ENCODE data around the gene SRSF10.
"Not testable (repeated sequence)": the region's sequence is repeated elsewhere in the genome, so short reads cannot be mapped to it uniquely, and the experiment has no call there.

The SRSF10 gene

DNA sequence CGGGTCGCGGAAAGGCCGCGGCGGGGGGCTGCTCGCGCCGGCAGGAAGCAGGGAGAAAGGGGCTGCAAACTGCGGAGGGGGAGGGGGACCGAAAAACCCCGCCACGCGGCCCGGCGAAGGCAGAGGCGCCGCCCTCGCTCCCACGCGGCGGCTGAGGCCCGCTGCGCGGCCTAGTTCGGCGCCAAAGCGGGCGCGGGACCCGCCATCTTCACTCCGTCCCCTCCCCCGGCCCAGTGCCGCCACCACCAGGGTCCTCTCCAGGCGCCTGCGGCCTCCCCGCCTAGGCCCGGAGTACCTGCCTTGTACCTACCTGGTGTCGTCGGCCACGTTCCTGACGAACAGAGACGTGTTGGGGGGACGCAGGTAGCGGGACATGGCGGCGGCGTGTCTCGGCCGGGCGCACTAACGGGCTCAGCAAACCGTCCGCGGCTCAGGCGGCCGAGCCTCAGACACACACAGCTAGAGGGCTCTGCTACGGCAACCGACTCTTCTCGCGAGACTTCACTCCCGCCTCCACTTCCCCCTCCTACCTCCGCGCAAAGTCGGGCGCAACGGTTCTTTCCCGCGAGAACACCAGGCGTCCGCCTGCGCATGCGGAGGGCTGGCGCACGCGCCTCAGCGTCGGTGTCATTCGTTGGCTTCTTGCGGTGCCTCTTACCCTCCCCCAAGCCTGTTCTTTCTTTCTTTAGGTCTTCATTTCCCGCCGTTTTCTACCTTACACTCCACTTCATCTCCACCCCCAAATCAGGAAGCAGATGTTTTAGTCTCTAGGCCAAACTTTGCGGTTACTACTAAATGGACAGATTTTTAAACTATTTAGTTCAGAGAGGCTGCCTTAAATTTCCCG lies at the start of gene SRSF10:
Gene SRSF10 (minus strand): TSS at position 447 of the 847 bp plus-strand sequence. CDS start 72 bp downstream, at position 375.
- H3K4me3 Mint-ChIP-seq = peak within 1 kb of the TSS; percentile 94

DNA sequence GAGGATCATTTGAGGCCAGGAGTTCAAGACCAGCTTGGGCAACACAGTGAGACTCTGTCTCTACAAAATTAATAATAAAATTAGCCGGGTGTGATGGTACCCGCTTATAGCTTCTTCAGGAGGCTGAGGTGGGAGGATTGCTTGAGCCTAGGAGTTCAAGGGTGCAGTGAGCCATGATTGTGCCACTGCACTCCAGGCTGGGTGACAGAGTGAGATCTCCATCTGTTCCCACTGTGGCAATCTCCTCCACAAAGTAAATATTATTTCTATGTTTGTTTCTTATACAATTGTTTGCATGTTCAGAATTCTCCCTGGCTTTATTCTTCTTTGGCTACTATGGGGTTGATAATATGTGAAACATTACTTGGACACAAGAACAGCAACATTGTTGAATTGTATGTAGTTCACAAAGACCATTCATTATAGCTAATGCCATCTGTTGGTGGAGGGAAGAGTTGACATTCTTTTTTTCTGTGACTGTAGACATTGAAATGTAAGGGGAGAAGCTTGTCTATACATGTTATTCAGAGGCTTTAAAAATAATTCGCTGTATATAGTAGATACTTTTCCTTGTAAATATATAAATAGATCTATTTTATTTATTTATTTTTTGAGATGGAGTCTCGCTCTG lies 47.8 kb upstream of the SRSF10 start:
- H3K27ac Mint-ChIP-seq = no peak overlapping the region
- DNase-seq = no peak
- CTCF ChIA-PET = interaction anchor here (0.6 to 2.5 kb wide), 9 partner anchors 13 to 257 kb away, joined by 3 to 13 read pairs (median 5); no protein-coding TSS in a partner anchor

More for the DNA sequence above, at the start of gene SRSF10:
- DNase-seq = peak; percentile 99
- Mint-ChIP-seq H3K9me3 (no peaks in the 10 kb centered on the region), H3K4me1 (peaks cover 47% of the 10 kb centered on the region), H3K36me3 (peaks cover 37% of the 10 kb centered on the region), H3K27me3 (no peaks in the 10 kb centered on the region), H3K27ac (peak within 1 kb of the TSS; percentile 98)
- CTCF ChIA-PET = interaction anchor here (1.0 kb wide), 1 partner anchor 19 kb away, joined by 5 read pairs; no protein-coding TSS in a partner anchor

DNA sequence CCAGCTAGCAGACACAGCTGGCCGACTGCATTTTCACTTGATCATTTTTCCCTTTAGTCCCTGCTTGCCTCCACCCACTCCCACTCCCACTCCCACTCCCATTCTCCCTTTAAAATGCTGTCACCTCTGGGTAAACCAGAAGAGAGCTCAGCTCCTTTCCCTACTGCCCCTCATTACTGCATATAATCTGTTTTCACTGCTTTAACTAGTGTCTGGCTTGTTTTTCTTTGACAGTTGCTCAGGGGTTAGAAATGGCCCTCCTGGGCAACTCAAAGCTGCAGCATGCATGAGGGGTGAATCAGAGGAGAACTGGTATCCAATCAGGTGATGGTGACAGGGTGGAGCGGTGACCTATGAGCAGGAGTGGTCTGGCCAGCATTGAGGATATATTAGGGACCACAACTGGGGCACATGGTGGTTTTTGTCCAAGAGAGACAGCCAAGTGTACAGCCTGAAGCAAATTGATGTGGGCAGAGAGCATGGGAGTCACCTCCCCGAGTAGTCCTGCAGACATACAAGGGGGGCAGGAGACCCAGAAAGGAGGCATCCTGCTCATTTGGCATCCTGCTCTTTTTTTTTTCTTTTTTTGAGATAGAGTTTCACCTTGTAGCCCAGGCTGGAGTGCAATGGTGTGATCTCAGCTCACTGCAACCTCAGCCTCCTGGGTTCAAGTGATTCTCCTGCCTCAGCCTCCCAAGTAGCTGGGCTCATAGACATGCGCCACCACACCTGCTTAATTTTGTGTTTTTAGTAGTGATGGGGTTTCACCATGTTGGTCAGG lies 42.6 kb upstream of the SRSF10 start:
- no peak for DNase-seq
- CTCF ChIA-PET = no interaction called here
- no peaks in the 10 kb centered on the region for H3K36me3 Mint-ChIP-seq
- no peak overlapping the region for H3K27ac Mint-ChIP-seq
- H3K9me3 Mint-ChIP-seq = no peaks in the 10 kb centered on the region
- no peaks in the 10 kb centered on the region for H3K4me1 Mint-ChIP-seq
- peaks cover 14% of the 10 kb centered on the region for H3K27me3 Mint-ChIP-seq
- H3K4me3 Mint-ChIP-seq = no peak overlapping the region

More for the DNA sequence above, 47.8 kb upstream of the SRSF10 start:
- H3K4me1 Mint-ChIP-seq = no peaks in the 10 kb centered on the region
- H3K4me3 Mint-ChIP-seq = no peak overlapping the region
- peaks cover 6% of the 10 kb centered on the region for H3K27me3 Mint-ChIP-seq
- H3K36me3 Mint-ChIP-seq = no peaks in the 10 kb centered on the region
- no peaks in the 10 kb centered on the region for H3K9me3 Mint-ChIP-seq

DNA sequence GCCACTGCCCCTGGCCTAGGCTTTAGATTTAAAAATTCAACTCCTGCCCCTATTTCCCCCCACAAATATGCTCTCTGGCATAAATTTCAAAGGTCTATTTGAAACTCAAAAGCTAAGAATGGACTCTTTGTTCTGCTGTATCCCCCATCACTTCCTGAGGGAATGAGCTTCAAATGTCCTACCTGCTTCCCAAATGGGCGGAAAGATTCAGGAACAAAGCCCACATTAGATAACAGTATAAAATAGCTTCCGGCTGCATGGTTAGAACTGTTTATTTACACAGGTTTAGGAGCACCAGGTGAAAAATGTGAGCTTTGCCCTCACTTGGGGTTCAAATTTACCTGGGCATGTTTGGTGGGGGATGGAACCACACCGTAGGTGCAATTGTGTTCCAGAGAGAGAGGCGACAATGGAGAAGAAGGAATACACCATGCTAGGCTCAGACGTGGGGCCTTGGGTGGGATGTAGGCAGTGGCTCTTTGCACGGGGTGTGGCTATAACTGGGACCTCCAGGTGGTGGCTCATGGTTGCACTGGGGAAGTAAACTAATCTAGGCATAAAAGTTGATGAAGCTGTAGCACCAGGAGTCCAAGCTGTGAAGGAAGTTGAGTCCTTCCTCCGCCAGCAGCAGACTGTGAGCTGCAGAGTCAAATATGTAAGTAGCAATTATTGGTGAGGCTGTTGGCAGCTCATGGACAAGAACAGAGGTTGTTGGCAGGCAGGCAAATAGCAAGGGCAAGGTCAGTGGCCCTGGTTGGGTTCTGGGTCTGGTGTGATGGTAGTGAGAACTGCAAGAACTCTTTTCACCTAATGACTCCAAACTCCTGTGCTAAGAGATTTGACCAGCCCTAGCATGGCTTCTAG lies 41.5 kb upstream of the SRSF10 start:
- Mint-ChIP-seq H3K27me3 (peaks cover 18% of the 10 kb centered on the region), H3K9me3 (no peaks in the 10 kb centered on the region), H3K27ac (no peak overlapping the region), H3K4me1 (no peaks in the 10 kb centered on the region), H3K4me3 (no peak overlapping the region), H3K36me3 (no peaks in the 10 kb centered on the region)
- no peak for DNase-seq
- CTCF ChIA-PET = interaction anchor here (1.4 kb wide), 1 partner anchor 17 kb away, joined by 3 read pairs; no protein-coding TSS in a partner anchor

DNA sequence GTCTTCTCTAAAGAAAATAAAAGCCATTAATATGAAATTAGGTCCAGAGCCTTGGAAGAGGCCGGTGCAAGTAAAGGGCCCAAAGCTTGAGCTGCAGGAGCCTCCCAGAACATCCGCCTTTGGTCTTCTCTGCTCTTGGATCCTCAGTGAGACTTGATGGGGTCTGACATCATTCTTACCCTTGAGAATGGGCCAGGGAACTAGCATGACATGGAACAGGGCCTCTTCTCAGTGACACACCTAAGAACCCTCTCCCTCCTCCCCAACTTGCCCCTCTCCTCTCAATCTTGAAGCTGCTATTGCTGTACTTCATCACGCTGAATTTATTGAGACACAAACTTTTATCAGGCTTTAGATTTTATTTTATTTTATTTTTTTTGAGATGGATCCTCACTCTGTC lies 40.3 kb upstream of the SRSF10 start:
- Mint-ChIP-seq H3K4me1 (no peaks in the 10 kb centered on the region), H3K4me3 (no peak overlapping the region), H3K9me3 (no peaks in the 10 kb centered on the region), H3K27ac (no peak overlapping the region), H3K27me3 (peaks cover 18% of the 10 kb centered on the region), H3K36me3 (no peaks in the 10 kb centered on the region)
- DNase-seq = no peak
- CTCF ChIA-PET = interaction anchor here (1.4 kb wide), 1 partner anchor 16 kb away, joined by 3 read pairs; no protein-coding TSS in a partner anchor

DNA sequence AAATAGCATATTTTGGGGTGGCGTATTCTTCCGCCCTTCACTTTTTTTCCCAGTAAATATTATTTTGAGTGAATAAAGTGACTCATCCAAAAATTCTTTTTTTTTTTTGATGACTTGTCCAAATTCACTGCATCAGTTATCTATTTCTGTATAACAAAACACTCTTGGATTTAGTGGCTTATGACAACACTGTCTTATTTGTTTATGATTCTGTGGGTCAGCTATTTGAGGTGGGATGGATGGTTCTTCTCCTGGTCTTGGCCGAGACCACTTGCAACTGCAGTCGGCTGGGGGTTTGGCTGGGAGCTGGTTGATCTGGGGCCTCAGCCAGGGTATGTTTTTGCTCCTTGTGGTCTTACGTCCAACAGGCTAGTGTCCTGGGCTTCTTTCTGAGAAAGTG lies 39.9 kb upstream of the SRSF10 start:
- CTCF ChIA-PET = no interaction called here
- H3K27ac Mint-ChIP-seq = no peak overlapping the region

DNA sequence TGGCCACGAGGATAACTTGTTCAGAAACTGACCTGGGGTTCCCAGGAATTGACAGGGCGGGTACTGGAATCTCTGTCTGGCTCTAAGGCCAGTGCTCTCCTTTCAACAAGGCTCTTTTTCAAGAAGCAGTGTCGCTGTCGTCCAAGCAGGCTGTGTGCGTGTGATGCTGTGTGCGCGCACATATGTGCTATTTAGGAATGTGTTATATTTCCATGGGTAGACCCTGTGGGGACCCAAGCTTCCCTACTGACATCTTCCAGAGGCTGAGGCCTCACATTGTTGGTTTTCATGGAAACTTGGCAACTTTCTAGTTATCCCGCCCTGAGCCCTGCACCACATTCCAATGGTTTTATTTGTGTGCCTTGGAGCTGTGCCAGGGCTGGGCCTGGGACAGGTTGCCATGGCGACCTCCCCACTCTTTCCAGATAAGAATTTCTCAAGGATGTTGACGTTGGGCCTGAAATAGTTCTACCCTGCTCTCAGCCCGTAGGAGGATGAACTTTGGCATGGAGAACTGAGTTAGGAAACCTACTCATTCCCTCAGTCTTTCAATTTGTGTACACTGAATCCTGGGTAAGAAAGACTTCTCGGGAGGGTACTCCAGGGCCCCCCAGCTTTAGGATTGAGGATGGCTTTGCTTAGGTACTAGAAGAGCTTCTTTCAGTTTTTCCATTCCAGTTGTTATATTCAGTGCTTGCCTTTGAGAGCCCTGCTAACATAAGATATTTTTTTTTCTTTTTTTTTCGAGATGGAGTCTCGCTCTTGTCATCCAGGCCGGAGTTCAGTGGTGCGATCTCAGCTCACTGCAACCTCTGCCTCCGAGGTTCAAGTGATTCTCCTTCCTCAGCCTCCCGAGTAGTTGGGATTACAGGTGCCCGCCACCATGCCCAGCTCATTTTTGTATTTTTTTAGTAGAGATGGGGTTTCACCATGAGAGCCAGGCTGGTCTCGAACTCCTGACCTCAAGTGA lies 38.8 kb upstream of the SRSF10 start:
- Mint-ChIP-seq H3K9me3 (no peaks in the 10 kb centered on the region), H3K27ac (no peak overlapping the region), H3K4me1 (no peaks in the 10 kb centered on the region), H3K36me3 (no peaks in the 10 kb centered on the region), H3K4me3 (no peak overlapping the region), H3K27me3 (peaks cover 28% of the 10 kb centered on the region)
- no peak for DNase-seq
- CTCF ChIA-PET = no interaction called here

More for the DNA sequence above, 39.9 kb upstream of the SRSF10 start:
- no peaks in the 10 kb centered on the region for H3K36me3 Mint-ChIP-seq
- H3K4me3 Mint-ChIP-seq = no peak overlapping the region
- peaks cover 18% of the 10 kb centered on the region for H3K27me3 Mint-ChIP-seq
- DNase-seq = no peak
- H3K9me3 Mint-ChIP-seq = no peaks in the 10 kb centered on the region
- H3K4me1 Mint-ChIP-seq = no peaks in the 10 kb centered on the region

DNA sequence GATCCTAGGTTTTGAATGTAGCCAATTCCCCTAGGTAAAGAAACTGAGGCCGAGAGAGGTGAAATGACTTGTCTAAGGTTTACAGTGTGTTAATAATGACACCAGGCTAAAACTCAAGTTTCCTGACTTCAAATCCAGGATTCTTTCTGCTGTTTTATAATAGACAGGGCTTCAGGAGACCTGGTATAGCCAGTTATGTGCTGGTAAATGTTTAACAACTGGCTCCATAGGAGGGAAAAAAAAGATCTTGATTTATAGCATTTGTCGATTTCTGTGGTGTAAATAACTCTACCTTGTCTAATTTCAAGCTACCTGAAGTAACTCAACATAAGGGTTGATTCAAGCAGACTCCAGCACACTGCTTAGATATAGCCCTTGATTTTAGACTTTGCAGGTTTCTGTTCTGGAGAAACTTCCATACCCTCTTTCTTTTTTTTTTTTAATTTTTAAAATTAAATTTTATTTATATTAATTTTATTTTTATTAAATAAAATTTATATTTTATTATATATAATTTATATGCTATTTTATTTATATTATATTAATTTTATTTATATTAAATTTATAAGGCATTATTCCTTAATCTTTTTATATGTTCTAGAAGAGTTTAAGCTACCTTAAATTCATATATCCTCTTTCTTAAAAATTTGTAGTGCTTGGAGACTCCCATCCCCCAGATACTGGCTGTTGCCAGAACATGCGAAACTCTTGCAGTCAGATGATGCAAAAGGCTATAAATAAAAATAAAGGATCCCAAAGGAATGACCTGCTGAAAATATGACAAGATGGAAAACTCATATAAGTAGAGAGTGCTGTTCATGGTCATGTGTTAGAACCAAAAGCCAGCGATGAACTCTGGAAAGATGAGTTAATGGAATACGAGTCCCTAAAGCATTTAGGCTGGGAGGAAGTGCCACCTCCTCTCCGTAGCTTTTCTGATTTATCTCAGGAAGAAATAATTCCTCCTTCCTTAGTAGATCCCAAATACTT lies 35.4 kb upstream of the SRSF10 start:
- H3K27me3 Mint-ChIP-seq = peaks cover 35% of the 10 kb centered on the region
- H3K36me3 Mint-ChIP-seq = no peaks in the 10 kb centered on the region
- no peaks in the 10 kb centered on the region for H3K9me3 Mint-ChIP-seq
- no peak overlapping the region for H3K27ac Mint-ChIP-seq
- no peak for DNase-seq
- H3K4me3 Mint-ChIP-seq = no peak overlapping the region
- no peaks in the 10 kb centered on the region for H3K4me1 Mint-ChIP-seq
- CTCF ChIA-PET = interaction anchor here (1.2 kb wide), 1 partner anchor 12 kb away, joined by 4 read pairs; no protein-coding TSS in a partner anchor

DNA sequence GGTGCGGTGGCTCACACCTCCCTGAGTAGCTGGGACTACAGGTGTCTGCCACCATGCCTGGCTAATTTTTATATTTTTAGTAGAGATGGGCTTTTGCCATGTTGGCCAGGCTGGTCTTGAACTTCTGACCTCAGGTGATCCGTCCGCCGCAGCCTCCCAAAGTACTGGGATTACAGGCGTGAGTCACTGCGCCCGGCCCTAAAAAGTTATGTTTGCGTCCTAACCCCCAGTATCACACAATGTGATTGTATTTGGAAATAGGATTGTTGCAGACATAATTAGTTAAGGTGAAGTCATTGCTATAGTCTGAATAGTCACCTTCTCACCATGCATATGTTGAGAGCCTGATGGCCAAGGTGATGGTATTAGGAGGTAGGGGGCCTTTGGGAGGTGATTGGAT lies 32.8 kb upstream of the SRSF10 start:
- H3K27me3 Mint-ChIP-seq = peaks cover 52% of the 10 kb centered on the region
- H3K9me3 Mint-ChIP-seq, H3K4me1 Mint-ChIP-seq, H3K27ac Mint-ChIP-seq, H3K36me3 Mint-ChIP-seq, DNase-seq, H3K4me3 Mint-ChIP-seq, CTCF ChIA-PET: not testable (repeated sequence)

DNA sequence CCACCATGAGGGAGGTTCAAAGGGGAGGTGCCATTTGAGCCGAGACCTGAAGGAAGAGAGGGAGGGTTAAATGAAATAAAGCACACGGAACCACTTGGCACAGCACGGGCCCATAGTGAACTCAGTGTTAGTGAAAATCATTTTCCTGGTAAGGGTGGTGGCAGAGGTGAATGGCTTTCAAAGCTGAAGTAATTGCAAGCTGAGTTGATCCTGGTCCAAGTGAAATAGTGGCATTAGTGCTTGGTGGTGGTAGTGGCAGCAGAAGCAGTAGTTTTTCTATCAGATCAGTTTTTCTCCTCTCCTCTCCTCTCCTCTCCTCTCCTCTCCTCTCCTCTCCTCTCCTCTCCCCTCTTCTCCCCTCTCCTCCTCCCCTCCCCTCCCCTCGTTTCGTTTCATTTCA lies 30.5 kb upstream of the SRSF10 start:
- CTCF ChIA-PET = no interaction called here
- H3K27me3 Mint-ChIP-seq = peaks cover 62% of the 10 kb centered on the region

DNA sequence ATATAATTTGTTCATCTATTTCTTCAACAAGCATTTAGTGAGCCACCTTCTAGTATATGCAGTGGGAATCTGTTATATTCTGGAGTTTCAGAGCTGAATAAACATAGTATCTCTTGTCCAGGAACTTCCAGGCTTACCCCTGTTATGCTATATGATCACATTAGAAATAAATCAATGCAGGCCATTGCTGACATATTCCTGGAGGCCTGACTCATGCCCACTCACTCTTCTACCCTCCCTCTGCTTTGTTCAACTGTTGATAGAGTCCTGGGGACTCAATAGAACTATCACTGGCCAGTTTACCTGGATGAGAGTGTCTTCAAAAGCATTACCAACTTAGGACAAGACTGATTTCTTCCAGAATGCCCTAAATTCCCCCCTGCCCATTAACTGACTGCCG lies 29.3 kb upstream of the SRSF10 start:
- H3K4me1 Mint-ChIP-seq = no peaks in the 10 kb centered on the region
- DNase-seq = no peak
- peaks cover 67% of the 10 kb centered on the region for H3K27me3 Mint-ChIP-seq
- no peaks in the 10 kb centered on the region for H3K9me3 Mint-ChIP-seq
- CTCF ChIA-PET = no interaction called here
- H3K36me3 Mint-ChIP-seq = no peaks in the 10 kb centered on the region
- H3K4me3 Mint-ChIP-seq = no peak overlapping the region
- no peak overlapping the region for H3K27ac Mint-ChIP-seq

More for the DNA sequence above, 30.5 kb upstream of the SRSF10 start:
- H3K36me3 Mint-ChIP-seq = no peaks in the 10 kb centered on the region
- DNase-seq = no peak
- no peaks in the 10 kb centered on the region for H3K4me1 Mint-ChIP-seq
- no peak overlapping the region for H3K4me3 Mint-ChIP-seq
- H3K27ac Mint-ChIP-seq = no peak overlapping the region
- H3K9me3 Mint-ChIP-seq = no peaks in the 10 kb centered on the region
